Activated CD4-positive, CD25-positive, alpha-beta regulatory T cell treated with anti-CD3 and anti-CD28 coated beads, Interleukin-2, amount 50 U/mL, for 16 hours (primary cell): ENCODE data around the gene SIRT4.
A peak's percentile ranks its signal among the peaks of the same experiment; 100 is the strongest.
"Not testable (repeated sequence)": the region's sequence is repeated elsewhere in the genome, so short reads cannot be mapped to it uniquely, and the experiment has no call there.

Experiments used
- DNase-seq: peaks from one replicate; pipeline ENCODE4 v3.0.0-alpha.2; 2020; ENCODE audit warnings: low read depth, low spot score

SIRT4 gene

GRCh38 chr12:120301962-120302815 is at the start of gene SIRT4:
TSS of gene SIRT4 (plus strand) at chr12:120302321. CDS start at chr12:120303562, 1,241 bp downstream.
- DNase-seq: peak; percentile 84

- not testable (repeated sequence) for DNase-seq
Measured at GRCh38 chr12:120253313-120253712, 48.8 kb upstream of the SIRT4 start.

GRCh38 chr12:120254809-120255208 is 47.3 kb upstream of the SIRT4 start:
- DNase-seq: no peak

- DNase-seq: no peak
Measured at GRCh38 chr12:120257041-120257821, 44.9 kb upstream of the SIRT4 start.

GRCh38 chr12:120258323-120258896 is 43.7 kb upstream of the SIRT4 start:
- DNase-seq: no peak

- DNase-seq: no peak
Measured at GRCh38 chr12:120259418-120260202, 42.5 kb upstream of the SIRT4 start.

- no peak for DNase-seq
Measured at GRCh38 chr12:120260607-120261006, 41.5 kb upstream of the SIRT4 start.

- no peak for DNase-seq
Measured at GRCh38 chr12:120261951-120262851, 39.9 kb upstream of the SIRT4 start.

GRCh38 chr12:120262852-120263747 is 39.0 kb upstream of the SIRT4 start:
- no peak for DNase-seq

GRCh38 chr12:120263748-120264085 is 38.4 kb upstream of the SIRT4 start:
- no peak for DNase-seq

GRCh38 chr12:120264086-120264903 is 37.8 kb upstream of the SIRT4 start:
- DNase-seq: no peak

- no peak for DNase-seq
Measured at GRCh38 chr12:120264904-120265472, 37.1 kb upstream of the SIRT4 start.

- DNase-seq: peak; percentile 82
Measured at GRCh38 chr12:120265473-120266179, 36.5 kb upstream of the SIRT4 start, which contains the start of gene PXN. TSS of gene PXN (minus strand) at chr12:120265730. CDS start at chr12:120265629, 101 bp downstream.

- no peak for DNase-seq
Measured at GRCh38 chr12:120266180-120266870, 35.8 kb upstream of the SIRT4 start.

GRCh38 chr12:120267736-120268135 is 34.4 kb upstream of the SIRT4 start:
- no peak for DNase-seq

- DNase-seq: no peak
Measured at GRCh38 chr12:120276734-120277133, 25.4 kb upstream of the SIRT4 start.
